Kidney (tissue), 22 donors: Measurements from ENCODE around the gene KLF14. TPM values are rescaled to one million over a fixed set of nuclear protein-coding genes. Genes with fewer than 3 reads are reported as not detected.
A peak's percentile ranks its signal among the peaks of the same experiment; 100 is the strongest.
"Not testable (repeated sequence)": the region's sequence is repeated elsewhere in the genome, so short reads cannot be mapped to it uniquely, and the experiment has no call there.

ENCODE experiments used
- DNase-seq, 5 donors: peaks; one replicate each; pipeline ENCODE4 v3.0.0-alpha.2; 2013 to 2020
- FAIRE-seq: peaks from 2 replicates; lab custom pipeline; 2012; peaks lifted over from hg19 to GRCh38; lab: Jason Lieb, UNC
- H3K27ac ChIP-seq, 2 donors: one replicate each; pipeline ENCODE4 v1.7.0; 2013; ENCODE audit warnings: low read depth in 2 of 2, low read length in 2 of 2, inconsistent platforms in 1 of 2
- H3K27me3 ChIP-seq: one replicate; pipeline ENCODE4 v1.7.1; 2013; ENCODE audit warnings: low read length, inconsistent platforms; ENCODE audit not compliant: control insufficient read depth, insufficient read depth
- H3K36me3 ChIP-seq, 3 donors: one replicate each; pipeline versions ENCODE4 v1.7.0 to v1.7.1; 2013; ENCODE audit warnings: low read length in 3 of 3, control low read depth in 1 of 3, inconsistent platforms in 1 of 3; ENCODE audit not compliant: insufficient read depth in 3 of 3, control insufficient read depth in 2 of 3
- H3K4me1 ChIP-seq, 3 donors: one replicate each; pipeline versions ENCODE4 v1.7.0 to v1.7.1; 2013; ENCODE audit warnings: low read length in 3 of 3, inconsistent platforms in 1 of 3, low read depth in 1 of 3; ENCODE audit not compliant: control insufficient read depth in 2 of 3, insufficient read depth in 2 of 3
- H3K4me3 ChIP-seq, 3 donors: one replicate each; pipeline versions ENCODE4 v1.7.0 to v1.8.1; 2013; ENCODE audit warnings: low read length in 3 of 3, control low read depth in 1 of 3, inconsistent platforms in 1 of 3
- H3K9ac ChIP-seq, 3 donors: one replicate each; pipeline versions ENCODE4 v1.7.0 to v1.7.1; 2013; ENCODE audit warnings: low read length in 3 of 3, control low read depth in 1 of 3, inconsistent platforms in 1 of 3
- H3K9me3 ChIP-seq, 3 donors: one replicate each; pipeline versions ENCODE4 v1.7.0 to v1.7.1; 2013; ENCODE audit warnings: low read length in 3 of 3, control low read depth in 1 of 3, inconsistent platforms in 1 of 3; ENCODE audit not compliant: control insufficient read depth in 2 of 3, insufficient read depth in 1 of 3
- intact Hi-C: fragments of 100-400 bp; cut with DNase I; formaldehyde crosslinking; loops from one replicate; pipeline ENCODE4 v1.11.1; 2022
- long read RNA-seq, 10 donors: library from polyadenylated mRNA in 1 of 10; unstranded in 1 of 10; transcript quantifications; one replicate each; pipeline ENCODE4 v2.0.0 and lab custom pipeline, GENCODE V29; 2021 to 2026
- polyA plus RNA-seq: library from polyadenylated mRNA; stranded (reverse); fragments of 350-450 nt; fragmentation: Illumina TruSeq; extraction: RNeasy Lipid Tissue Mini Kit (QIAGEN cat#74804); gene quantifications from one replicate; pipeline ENCODE4 v1.2.3, GENCODE V29; 2014; ENCODE audit warnings: low read depth, low replicate concordance; ENCODE audit not compliant: insufficient read depth
- total RNA-seq: library from RNA; stranded (reverse); fragmentation: NEBNext Ultra II Directional; extraction: Animal tissue kit (Norgen Biotek cat#: 25700); gene quantifications from one replicate; pipeline ENCODE4 v1.2.1, GENCODE V29; 2021
- TF ChIP-seq, protein P1 (sequence below): IDR thresholded peaks from 3 replicates; pipeline ENCODE4 v1.5.1; 2012; ENCODE audit warnings: mild to moderate bottlenecking, moderate library complexity, borderline replicate concordance; ENCODE audit not compliant: insufficient read depth; ENCODE audit errors: extremely low read depth
- donor health status: control.
- donor health status: control.
- donor health status: control.
- donor health status: control.
- donor health status: control.
- donor health status: DM: yes; HTN: yes; CAD: no.
- donor health status: Normal renal cell carcinoma (clear cell type).

The KLF14 gene
- total RNA-seq (not detected), polyA plus RNA-seq (0.13 TPM)
- long read RNA-seq, donor 1: 0 reads
- long read RNA-seq, donor 2, partial matches to known transcripts: 0 of 2 reads
- long read RNA-seq, donor 2, other reads (novel, unspliced or antisense): 0 of 2 reads
- long read RNA-seq, donor 3: 0 reads
- long read RNA-seq, donor 4, partial matches to known transcripts: 0 of 1 reads
- long read RNA-seq, donor 4, other reads (novel, unspliced or antisense): 0 of 1 reads
- long read RNA-seq, donor 5: 0 reads
- long read RNA-seq, donor 6, partial matches to known transcripts: 0 of 1 reads
- long read RNA-seq, donor 6, other reads (novel, unspliced or antisense): 0 of 1 reads
- long read RNA-seq, donor 7: 0 reads
- long read RNA-seq, donor 8, partial matches to known transcripts: 0 of 1 reads
- long read RNA-seq, donor 8, other reads (novel, unspliced or antisense): 0 of 1 reads
- long read RNA-seq, donor 9, partial matches to known transcripts: 0 of 2 reads
- long read RNA-seq, donor 9, other reads (novel, unspliced or antisense): 0 of 2 reads
- long read RNA-seq, donor 10, partial matches to known transcripts: 0 of 1 reads
- long read RNA-seq, donor 10, other reads (novel, unspliced or antisense): 0 of 1 reads

- Histone ChIP-seq H3K27me3 (peaks cover 27% of the 10 kb centered on the region), H3K9me3 (peaks cover 4 to 25% (median 10%) of the 10 kb centered on the region in 3 donors), H3K27ac (no peak within 1 kb of the TSS), H3K4me1 (no peaks in the 10 kb centered on the region), H3K4me3 (peak within 1 kb of the TSS; percentile 3 to 59 (median 40)), H3K9ac (peak within 1 kb of the TSS in 1 of 3 donors; percentile 28), H3K36me3 (no peaks in the 10 kb centered on the region)
- TF ChIP-seq, protein P1, sequence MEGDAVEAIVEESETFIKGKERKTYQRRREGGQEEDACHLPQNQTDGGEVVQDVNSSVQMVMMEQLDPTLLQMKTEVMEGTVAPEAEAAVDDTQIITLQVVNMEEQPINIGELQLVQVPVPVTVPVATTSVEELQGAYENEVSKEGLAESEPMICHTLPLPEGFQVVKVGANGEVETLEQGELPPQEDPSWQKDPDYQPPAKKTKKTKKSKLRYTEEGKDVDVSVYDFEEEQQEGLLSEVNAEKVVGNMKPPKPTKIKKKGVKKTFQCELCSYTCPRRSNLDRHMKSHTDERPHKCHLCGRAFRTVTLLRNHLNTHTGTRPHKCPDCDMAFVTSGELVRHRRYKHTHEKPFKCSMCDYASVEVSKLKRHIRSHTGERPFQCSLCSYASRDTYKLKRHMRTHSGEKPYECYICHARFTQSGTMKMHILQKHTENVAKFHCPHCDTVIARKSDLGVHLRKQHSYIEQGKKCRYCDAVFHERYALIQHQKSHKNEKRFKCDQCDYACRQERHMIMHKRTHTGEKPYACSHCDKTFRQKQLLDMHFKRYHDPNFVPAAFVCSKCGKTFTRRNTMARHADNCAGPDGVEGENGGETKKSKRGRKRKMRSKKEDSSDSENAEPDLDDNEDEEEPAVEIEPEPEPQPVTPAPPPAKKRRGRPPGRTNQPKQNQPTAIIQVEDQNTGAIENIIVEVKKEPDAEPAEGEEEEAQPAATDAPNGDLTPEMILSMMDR: no peak
- peak; percentile 54 to 79 (median 69) for DNase-seq
- FAIRE-seq: no peak
- intact Hi-C loops: no loop called here
Observed at GRCh38 chr7:130733931-130734814, at the start of gene KLF14. KLF14 (minus strand) TSS chr7:130734207; CDS start chr7:130734033, 174 bp downstream.

DNA sequence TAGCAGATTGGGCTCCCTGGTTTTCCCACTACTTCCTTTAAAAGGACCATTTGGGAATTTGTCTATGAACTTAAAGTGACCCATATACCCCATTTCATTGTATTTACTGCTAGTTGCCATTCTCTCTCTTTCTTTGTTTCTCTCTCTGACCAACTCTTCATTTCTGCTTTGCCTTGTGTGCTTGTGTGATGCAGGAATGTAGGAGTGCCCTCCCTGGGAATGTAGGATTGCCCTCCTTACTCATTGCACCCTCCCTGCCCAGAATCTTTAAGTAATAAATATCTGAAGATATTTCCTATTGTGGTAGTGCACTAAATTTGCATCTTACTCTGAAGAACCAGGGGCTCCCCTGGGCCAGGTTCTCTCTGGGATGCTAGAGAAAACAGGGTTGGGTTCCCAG, 47.3 kb upstream of the KLF14 start:
- Histone ChIP-seq H3K4me3 (no peak overlapping the region), H3K27ac (no peak overlapping the region), H3K4me1 (no peaks in the 10 kb centered on the region), H3K36me3 (no peaks in the 10 kb centered on the region), H3K27me3 (no peaks in the 10 kb centered on the region), H3K9me3 (no peaks in the 10 kb centered on the region), H3K9ac (no peak overlapping the region)
- FAIRE-seq (no peak), DNase-seq (no peak)
- intact Hi-C loops: no loop called here
- TF ChIP-seq, protein P1: no peak

DNA sequence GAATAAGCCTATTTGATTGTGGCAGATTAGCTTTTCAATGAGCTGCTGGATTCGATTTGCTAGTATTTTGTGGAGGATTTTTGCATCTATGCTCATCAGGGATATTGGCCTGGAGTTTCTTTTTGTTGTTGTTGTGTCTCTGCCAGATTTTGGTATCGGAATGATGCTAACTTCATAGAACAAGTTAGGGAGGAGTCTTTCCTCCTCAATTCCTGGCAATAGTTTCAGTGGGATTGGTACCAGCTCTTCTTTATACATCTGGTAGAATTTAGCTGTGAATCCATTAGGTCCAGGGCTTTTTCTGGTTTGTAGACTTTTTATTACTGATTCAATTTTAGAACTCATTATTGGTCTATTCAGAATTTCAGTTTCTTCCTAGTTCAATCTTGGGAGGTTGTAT, 43.4 kb upstream of the KLF14 start:
- H3K36me3 ChIP-seq: no peaks in the 10 kb centered on the region
- intact Hi-C loops: no loop called here

DNA sequence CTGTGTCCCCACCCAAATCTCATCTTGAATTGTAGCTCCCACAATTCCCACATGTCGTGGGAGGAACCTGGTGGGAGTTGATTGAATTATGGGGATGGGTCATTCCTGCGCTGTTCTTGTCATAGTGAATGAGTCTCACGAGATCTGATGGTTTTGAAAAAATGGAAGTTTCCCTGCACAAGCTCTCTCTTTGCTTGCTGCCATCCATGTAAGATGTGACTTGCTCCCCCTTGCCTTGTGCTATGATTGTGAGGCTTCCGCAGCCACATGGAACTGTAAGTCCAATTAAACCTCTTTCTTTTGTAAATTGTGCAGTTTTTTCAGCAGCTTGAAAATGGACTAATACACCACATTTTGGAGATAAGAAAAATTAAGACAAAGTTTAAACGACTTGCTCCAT, 38.4 kb upstream of the KLF14 start:
- H3K36me3 ChIP-seq, FAIRE-seq, H3K27me3 ChIP-seq, H3K4me1 ChIP-seq, H3K9ac ChIP-seq, H3K27ac ChIP-seq, H3K4me3 ChIP-seq, intact Hi-C loops, DNase-seq: not testable (repeated sequence)
- H3K9me3 ChIP-seq: peaks cover 0 to 14% (median 6%) of the 10 kb centered on the region in 3 donors

More for the DNA sequence above, 43.4 kb upstream of the KLF14 start:
- Histone ChIP-seq H3K4me1 (no peaks in the 10 kb centered on the region), H3K4me3 (no peak overlapping the region), H3K9ac (no peak overlapping the region), H3K27me3 (no peaks in the 10 kb centered on the region), H3K9me3 (no peaks in the 10 kb centered on the region), H3K27ac (no peak overlapping the region)
- TF ChIP-seq, protein P1: no peak
- no peak for FAIRE-seq
- DNase-seq: no peak
